Panc1 (cell line): ENCODE results near the gene MEIS2.

Source experiments
- CTCF ChIP-seq: fragments of 450-650 bp; IDR thresholded peaks from 2 replicates; pipeline ENCODE4 v1.5.1; 2017; ENCODE audit warnings: mild to moderate bottlenecking
- POLR2AphosphoS5 ChIP-seq: IDR thresholded peaks from 2 replicates; pipeline ENCODE4 v1.6.1; 2012; ENCODE audit warnings: mild to moderate bottlenecking, low read depth, low read length, moderate library complexity
- SIN3A ChIP-seq: IDR thresholded peaks from 2 replicates; pipeline ENCODE4 v1.6.1; 2012; ENCODE audit warnings: low read depth, mild to moderate bottlenecking, low read length, moderate library complexity, borderline replicate concordance; ENCODE audit not compliant: insufficient read depth
- TF ChIP-seq, protein P1 (sequence below), 2 experiments: IDR thresholded peaks; 2 replicates each; pipeline ENCODE4 v1.6.1; 2011 to 2012; ENCODE audit warnings: low read depth in 2 of 2, control low read depth in 1 of 2, low read length in 1 of 2, mild to moderate bottlenecking in 1 of 2, moderate library complexity in 1 of 2; ENCODE audit not compliant: insufficient read depth in 1 of 2

DNA sequence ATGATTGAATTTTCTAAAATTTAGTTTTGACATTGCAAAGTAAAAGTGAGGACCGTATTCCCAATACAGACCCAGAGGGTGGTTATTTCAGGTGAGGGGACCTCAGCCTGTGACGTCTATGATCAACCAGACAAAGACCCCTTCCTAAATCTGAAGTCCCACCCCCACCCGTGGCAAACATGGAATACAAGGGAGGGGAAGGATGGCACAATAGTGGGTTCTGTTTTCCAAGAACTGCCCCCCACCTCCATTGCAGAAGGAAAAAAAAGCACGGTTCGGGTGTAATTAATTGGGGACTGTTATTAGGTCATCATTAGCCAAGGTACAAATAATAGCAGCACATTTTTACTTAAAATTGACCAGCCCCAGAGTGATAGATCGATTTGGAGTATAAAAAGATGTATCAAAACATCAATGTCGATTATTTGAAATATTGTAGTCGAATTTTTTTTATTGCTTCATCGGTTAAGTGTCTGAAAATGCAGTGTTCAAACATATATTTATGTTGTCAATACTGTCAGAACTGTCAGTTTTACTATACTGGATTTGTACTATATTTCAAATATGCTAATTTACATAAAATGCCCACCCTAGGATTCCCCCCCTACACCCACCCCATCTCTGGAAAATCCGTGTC lies 7.5 kb upstream of the MEIS2 start:
- no peak for TF ChIP-seq SIN3A
- no peak for TF ChIP-seq CTCF
- TF ChIP-seq, protein P1, sequence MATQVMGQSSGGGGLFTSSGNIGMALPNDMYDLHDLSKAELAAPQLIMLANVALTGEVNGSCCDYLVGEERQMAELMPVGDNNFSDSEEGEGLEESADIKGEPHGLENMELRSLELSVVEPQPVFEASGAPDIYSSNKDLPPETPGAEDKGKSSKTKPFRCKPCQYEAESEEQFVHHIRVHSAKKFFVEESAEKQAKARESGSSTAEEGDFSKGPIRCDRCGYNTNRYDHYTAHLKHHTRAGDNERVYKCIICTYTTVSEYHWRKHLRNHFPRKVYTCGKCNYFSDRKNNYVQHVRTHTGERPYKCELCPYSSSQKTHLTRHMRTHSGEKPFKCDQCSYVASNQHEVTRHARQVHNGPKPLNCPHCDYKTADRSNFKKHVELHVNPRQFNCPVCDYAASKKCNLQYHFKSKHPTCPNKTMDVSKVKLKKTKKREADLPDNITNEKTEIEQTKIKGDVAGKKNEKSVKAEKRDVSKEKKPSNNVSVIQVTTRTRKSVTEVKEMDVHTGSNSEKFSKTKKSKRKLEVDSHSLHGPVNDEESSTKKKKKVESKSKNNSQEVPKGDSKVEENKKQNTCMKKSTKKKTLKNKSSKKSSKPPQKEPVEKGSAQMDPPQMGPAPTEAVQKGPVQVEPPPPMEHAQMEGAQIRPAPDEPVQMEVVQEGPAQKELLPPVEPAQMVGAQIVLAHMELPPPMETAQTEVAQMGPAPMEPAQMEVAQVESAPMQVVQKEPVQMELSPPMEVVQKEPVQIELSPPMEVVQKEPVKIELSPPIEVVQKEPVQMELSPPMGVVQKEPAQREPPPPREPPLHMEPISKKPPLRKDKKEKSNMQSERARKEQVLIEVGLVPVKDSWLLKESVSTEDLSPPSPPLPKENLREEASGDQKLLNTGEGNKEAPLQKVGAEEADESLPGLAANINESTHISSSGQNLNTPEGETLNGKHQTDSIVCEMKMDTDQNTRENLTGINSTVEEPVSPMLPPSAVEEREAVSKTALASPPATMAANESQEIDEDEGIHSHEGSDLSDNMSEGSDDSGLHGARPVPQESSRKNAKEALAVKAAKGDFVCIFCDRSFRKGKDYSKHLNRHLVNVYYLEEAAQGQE (IDR thresholded peaks at IDR 0.05; ENCODE audit: insufficient read depth in 1 of 2, low read depth in 2 of 2, low read length in 1 of 2): no peak
- no peak for TF ChIP-seq POLR2AphosphoS5
